MM.1S (cell line): Measurements from ENCODE around the gene ITPRIPL2.

Experiments used
- EZH2 ChIP-seq: fragments of 300-600 bp; sonication (generic); optimal IDR thresholded peaks from 2 replicates; pipeline ENCODE3; 2017; ENCODE audit warnings: low read depth, mild to moderate bottlenecking, antibody characterized with exemption, low read length, mixed read lengths
- EZH2phosphoT487 ChIP-seq: fragments of 300-600 bp; sonication (generic); IDR thresholded peaks from 2 replicates; pipeline ENCODE4 v1.6.1; 2018; ENCODE audit warnings: antibody characterized with exemption, low read length
- TF ChIP-seq, protein P1 (sequence below): fragments of 300-600 bp; sonication (generic); IDR thresholded peaks from 2 replicates; pipeline ENCODE4 v1.5.1; 2016; ENCODE audit warnings: antibody characterized with exemption, low read length, mixed read lengths

GRCh38 chr16:19090916-19091315 lies 22.8 kb upstream of the ITPRIPL2 start:
- TF ChIP-seq, protein P1, sequence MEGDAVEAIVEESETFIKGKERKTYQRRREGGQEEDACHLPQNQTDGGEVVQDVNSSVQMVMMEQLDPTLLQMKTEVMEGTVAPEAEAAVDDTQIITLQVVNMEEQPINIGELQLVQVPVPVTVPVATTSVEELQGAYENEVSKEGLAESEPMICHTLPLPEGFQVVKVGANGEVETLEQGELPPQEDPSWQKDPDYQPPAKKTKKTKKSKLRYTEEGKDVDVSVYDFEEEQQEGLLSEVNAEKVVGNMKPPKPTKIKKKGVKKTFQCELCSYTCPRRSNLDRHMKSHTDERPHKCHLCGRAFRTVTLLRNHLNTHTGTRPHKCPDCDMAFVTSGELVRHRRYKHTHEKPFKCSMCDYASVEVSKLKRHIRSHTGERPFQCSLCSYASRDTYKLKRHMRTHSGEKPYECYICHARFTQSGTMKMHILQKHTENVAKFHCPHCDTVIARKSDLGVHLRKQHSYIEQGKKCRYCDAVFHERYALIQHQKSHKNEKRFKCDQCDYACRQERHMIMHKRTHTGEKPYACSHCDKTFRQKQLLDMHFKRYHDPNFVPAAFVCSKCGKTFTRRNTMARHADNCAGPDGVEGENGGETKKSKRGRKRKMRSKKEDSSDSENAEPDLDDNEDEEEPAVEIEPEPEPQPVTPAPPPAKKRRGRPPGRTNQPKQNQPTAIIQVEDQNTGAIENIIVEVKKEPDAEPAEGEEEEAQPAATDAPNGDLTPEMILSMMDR, result no peak
- no peak for TF ChIP-seq EZH2phosphoT487
- TF ChIP-seq EZH2, result no peak
